Stimulated activated CD4-positive, alpha-beta T cell treated with anti-CD3 and anti-CD28 coated beads, Interleukin-12 subunit alpha, Interleukin-12 subunit beta, amount 100 ng/mL, for 4 hours (primary cell): ENCODE data around the gene MSX2.
"Not testable (repeated sequence)": the region's sequence is repeated elsewhere in the genome, so short reads cannot be mapped to it uniquely, and the experiment has no call there.

Experiments
- DNase-seq: peaks from one replicate; pipeline ENCODE4 v3.0.0-alpha.2; 2020

MSX2 gene

GRCh38 chr5:174734571-174735497, 10.5 kb downstream of the MSX2 start:
- no peak for DNase-seq

DNA sequence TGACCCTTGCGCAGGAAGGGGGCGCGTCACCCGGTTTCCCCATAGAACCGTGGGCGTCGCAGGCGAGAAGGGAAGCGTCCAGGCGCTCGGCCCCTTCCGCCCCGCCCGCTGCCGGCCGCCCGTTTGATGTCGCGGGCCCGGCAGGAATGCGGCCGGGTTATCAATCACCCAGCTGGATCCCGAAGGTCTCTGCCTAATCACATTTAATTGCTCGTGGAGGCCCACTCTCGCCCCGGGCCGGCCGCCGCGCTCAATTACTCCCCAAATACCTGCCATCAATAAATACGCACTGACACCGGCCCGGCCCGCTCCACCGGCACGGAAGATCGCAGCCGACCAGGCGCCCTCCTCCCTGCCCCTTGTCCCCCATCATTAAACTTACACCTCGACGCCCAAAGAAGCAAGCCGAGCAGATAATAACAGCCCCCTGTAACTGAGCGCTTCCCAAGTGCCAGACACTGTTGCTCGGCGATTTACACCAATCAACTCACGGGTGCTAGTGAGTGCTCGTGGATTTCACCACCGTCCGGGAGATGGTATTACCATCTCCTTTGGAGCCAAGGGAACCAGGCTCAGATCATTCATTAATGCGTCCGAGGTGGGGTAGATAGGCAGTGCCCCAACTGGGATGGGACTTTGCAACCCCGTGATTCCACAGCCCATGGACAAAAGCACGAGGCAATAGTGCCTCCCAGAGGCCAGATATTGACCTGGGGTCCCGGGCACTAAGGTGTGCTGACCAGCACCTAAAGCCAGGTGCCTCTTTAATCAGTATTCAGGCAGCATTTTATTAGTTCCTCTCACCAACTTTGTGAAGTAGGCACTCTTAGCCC, 11.3 kb downstream of the MSX2 start:
- no peak for DNase-seq

- no peak for DNase-seq
Measured at GRCh38 chr5:174736331-174736721, 11.9 kb downstream of the MSX2 start.

- DNase-seq = no peak
Measured at GRCh38 chr5:174736777-174737176, 12.4 kb downstream of the MSX2 start.

- no peak for DNase-seq
Measured at GRCh38 chr5:174737330-174737729, 12.9 kb downstream of the MSX2 start.

DNA sequence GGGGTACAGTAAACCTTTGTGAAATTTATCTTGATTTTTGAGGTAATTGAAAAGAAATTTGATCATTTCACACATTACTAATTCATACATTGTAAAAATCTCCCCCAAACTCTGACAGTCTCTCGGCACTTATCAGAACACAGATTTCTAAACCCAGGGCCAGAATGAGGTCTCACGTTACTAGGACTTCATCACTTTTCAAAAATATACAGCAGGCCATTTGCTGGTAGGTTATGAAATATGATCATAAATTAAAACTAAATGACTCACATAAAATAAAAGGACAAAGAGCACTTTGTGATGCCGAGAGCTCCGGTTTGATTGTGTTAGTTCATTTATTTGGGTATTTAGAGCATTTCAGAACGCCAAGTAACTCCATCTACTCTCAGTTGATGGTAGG, 17.0 kb downstream of the MSX2 start:
- DNase-seq = no peak

GRCh38 chr5:174744896-174745295, 20.5 kb downstream of the MSX2 start:
- no peak for DNase-seq

DNA sequence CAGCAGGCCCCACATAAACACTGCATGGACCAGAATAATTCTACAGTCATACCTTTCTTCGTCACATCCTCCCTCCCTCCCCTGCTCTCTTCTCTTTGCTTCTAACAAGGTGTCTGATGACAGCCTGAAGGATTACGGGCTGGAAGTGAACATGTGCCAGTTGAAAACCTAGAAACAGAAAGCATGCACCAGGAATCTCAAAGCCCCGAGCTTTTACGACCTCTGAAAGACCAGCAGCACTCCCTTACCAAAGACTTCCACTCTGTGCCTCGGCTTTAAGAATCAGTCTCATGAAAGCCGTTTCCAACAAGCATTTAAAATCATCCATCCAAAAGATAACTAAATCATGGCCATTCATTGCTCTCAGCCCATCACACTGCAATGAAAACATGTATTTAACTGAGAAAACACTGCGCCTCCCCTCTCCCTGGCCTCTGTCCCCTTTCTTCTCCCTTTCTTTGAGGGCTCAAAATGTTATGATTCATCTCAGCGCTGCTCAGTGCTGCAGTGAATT, 21.3 kb downstream of the MSX2 start:
- DNase-seq = no peak

GRCh38 chr5:174750711-174751110, 26.3 kb downstream of the MSX2 start:
- no peak for DNase-seq

DNA sequence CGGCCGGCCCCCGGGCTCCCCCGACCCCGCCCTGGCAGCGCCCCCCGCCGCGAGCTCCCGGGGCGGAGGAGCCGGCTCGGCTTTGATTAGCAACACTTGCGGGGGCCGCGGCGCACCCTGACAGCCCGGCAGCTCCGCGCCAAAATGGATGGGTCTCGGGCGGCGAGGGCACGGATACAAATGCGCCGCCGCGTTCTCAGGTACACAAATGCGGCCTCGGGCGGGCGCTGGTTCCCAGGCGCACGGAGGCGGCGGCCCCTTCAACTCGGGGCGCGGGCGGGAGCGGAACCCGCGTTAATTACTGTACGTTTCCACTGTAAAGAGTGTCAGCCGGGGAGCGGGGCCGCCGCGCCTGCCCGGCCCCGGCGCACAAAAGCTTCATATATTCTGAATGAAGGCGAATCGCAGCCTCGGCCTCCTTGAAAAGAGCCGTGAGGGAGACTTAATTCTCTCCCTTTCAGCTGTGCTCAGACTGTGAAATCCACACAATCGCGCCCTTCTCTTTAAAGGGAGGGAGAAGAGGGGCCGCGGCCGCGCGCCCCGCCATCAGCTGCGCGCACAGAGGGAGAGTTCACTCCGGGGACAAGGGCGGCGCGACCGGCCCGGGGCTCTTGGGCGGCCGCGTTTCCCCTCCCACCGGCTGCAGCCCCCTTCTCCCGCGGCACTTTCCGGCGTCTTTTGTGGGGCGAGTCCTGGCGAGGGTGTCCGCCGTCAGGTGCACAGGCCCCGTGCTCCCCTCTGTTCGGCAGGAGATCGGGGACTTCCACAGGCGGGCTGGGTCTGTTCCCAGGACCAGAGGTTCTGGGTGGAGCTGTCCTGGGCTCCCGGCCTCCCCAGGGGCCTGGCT, 27.0 kb downstream of the MSX2 start:
- DNase-seq = no peak

- no peak for DNase-seq
Measured at GRCh38 chr5:174752121-174752520, 27.7 kb downstream of the MSX2 start.

DNA sequence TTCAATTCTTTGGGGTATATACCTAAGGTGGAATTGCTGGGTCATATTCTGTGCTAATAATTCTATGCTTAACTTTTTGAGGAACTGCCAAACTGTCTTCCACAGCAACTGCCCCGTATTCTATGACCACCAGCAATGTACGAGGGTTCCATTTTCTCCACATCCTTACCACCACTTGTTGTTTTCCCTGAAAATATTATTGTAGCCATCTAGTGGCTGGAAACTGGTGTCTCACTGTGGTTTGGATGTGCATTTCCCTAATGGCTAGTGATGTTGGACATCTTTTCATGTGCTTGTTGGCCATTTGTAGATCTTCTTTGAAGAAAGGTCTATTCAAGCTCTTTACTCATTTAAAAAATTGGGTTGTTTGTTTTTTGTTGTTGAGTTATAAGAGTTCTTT, 30.7 kb downstream of the MSX2 start:
- DNase-seq = no peak

- DNase-seq = no peak
Measured at GRCh38 chr5:174759091-174759490, 34.7 kb downstream of the MSX2 start.

DNA sequence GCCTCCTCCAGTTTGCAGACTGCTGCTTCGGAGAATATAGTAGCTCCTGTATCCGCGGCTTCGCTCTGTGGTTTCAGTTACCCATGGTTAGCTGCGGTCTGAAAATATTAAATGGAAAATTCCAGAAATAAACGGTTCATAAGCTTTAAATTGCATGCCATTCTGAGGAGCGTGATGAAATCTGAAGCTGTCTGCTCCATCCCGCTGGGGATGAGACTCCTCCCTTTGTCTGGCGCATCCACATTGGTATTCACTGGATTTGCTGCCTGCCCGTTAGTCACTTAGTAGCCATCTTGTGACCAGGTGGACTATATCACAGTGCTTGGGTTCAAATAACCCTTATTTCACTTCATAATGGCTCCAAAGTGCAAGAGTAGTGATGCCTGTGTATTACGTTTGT, 36.3 kb downstream of the MSX2 start:
- no peak for DNase-seq

- DNase-seq = not testable (repeated sequence)
Measured at GRCh38 chr5:174761341-174761740, 37.0 kb downstream of the MSX2 start.

DNA sequence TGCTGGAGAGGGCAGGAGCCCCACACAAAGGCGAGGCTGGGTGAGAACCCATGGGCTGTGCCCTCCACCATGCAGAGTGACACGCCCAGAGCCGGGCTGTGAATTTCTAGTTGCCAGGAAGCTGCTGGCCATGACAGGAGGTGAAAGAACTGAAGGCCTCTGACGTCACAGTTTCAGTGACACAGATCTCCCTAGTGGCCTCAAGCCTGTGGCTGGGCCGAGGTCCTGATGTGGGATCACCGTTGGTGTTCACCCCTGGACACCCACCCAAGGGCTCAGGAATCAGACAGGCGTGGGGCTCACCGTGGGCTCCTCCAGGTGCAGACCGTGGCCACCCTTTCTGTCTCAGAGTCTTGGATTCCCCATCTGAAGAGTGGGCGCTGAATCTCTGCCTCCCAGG, 39.9 kb downstream of the MSX2 start:
- DNase-seq = no peak

DNA sequence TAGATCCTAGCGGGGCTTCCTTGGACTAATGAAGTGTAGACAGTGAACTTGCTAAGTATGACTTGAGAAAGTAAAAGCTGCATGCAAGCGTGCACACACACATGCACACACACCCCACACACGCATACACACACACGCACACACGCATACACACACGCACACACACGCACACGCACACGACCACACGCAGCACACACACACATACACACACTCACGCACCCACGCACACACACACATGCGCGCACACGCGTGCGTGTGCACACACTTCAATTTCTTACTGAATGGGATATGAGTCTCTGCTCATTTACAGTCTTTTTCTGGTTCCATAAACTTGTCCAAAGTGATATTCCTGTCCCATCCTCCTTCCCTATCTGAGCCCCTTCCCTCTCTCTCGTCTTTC, 41.2 kb downstream of the MSX2 start:
- no peak for DNase-seq

DNA sequence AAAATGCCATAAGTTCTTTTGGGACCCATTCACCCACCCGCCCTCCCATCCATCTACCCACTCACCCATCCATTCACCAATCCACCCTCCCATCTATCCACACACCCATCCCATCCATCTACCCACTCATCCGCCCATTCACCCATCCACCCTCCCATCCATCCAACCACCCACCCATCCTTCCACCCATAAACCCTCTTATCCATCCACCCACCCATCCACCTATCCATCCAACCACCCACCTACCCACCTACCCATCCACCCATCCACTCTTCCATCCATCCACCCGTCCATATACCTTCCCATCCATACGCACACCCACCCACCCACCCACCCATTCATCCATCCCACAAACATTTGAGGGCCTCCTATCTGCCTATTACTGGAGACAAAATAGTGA, 43.3 kb downstream of the MSX2 start:
- DNase-seq = no peak

DNA sequence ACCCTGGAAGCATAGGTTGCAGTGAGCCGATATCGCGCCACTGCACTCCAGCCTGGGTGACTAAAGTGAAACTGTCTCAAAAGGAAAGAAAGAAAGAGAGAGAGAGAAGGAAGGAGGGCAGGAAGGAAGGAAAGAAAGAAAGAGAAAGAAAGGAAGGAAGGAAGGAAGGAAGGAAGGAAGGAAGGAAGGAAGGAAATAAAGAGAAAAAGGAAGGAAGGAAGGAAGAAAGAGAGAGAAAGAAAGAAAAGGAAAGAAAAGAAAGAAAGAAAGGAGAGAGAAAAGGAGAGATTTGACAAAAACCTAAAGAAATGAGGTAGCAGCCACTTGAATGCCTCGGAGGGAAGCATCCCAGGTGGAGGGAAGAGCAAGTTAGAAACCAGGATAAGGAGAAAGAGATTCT, 44.6 kb downstream of the MSX2 start:
- DNase-seq = no peak

GRCh38 chr5:174773371-174773770, 49.0 kb downstream of the MSX2 start:
- no peak for DNase-seq

DNA sequence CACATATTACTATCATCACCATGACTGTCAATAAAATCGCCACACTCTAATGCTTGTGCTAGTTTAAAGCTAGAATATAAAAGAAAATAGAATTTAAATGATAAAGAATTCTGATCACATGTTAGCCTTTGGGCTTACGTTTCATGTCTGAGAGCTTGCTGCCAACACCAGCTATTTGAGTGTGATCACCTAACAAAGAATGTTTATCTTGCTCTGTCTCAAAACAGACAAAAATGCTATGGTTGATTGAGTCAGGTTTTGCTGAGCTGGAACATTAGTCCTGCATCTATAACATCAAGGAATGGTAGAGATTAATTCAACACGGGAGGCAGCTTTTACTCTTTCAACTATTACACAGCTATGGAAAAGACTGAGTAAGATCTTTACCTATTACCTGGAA, 50.7 kb downstream of the MSX2 start:
- no peak for DNase-seq

GRCh38 chr5:174777111-174777510, 52.7 kb downstream of the MSX2 start:
- no peak for DNase-seq

DNA sequence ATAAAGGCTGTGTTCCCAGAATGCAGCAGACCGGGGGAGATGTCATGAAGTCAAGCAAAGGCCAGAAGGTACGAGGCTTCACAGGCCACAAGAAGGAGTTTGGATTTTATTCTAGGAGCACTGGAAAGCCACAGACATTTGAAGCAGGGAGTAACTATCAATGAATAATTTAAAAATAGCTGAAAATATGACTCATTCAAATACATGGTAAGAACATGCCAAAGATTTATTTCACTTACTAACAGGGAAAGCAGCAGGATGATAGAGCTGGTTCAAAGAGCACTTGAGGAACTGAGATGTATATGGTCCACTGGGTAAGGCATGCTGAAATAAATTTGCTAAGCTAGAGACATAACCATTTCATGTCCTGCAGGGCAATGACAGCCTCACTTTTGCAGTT, 53.2 kb downstream of the MSX2 start:
- DNase-seq = no peak
